22Rv1 (cell line): ENCODE results near the gene ESR2.
A peak's percentile ranks its signal among the peaks of the same experiment; 100 is the strongest.

Experiments used
- H3K27ac ChIP-seq: fragments of 450-650 bp; 2 replicates; pipeline ENCODE4 v1.5.1; 2017
- CTCF ChIP-seq: fragments of 450-650 bp; IDR thresholded peaks from 2 replicates; pipeline ENCODE4 v1.5.1; 2017; ENCODE audit warnings: mild to moderate bottlenecking
- ZFX ChIP-seq: fragments of 450-650 bp; IDR thresholded peaks from 2 replicates; pipeline ENCODE4 v1.6.1; 2017; ENCODE audit warnings: antibody characterized with exemption, borderline replicate concordance

ESR2 gene

GRCh38 chr14:64293976-64294671 is at the start of gene ESR2:
Gene ESR2, minus strand, starts transcription at chr14:64294371. Its CDS starts 11,386 bp downstream, at chr14:64282985.
- H3K27ac ChIP-seq, result no peak within 1 kb of the TSS

GRCh38 chr14:64340560-64341196 is 46.5 kb upstream of the ESR2 start:
- no peak overlapping the region for H3K27ac ChIP-seq
- TF ChIP-seq CTCF (no peak), ZFX (no peak)

More at GRCh38 chr14:64293976-64294671, at the start of gene ESR2:
- TF ChIP-seq CTCF (no peak), ZFX (no peak)

- peak overlapping the region; percentile 91 for H3K27ac ChIP-seq
- TF ChIP-seq ZFX (no peak), CTCF (no peak)
Observed at GRCh38 chr14:64338616-64339316, 44.6 kb upstream of the ESR2 start.

- H3K27ac ChIP-seq, result peak overlapping the region; percentile 91
- peak; percentile 24 for TF ChIP-seq CTCF
- no peak for TF ChIP-seq ZFX
Observed at GRCh38 chr14:64337888-64338615, 43.9 kb upstream of the ESR2 start.

GRCh38 chr14:64329149-64329548 is 35.0 kb upstream of the ESR2 start:
- H3K27ac ChIP-seq, result no peak overlapping the region
- TF ChIP-seq CTCF (no peak), ZFX (no peak)

GRCh38 chr14:64326502-64326901 is 32.3 kb upstream of the ESR2 start:
- H3K27ac ChIP-seq, result no peak overlapping the region

More at GRCh38 chr14:64326502-64326901, 32.3 kb upstream of the ESR2 start:
- no peak for TF ChIP-seq CTCF
- no peak for TF ChIP-seq ZFX
